ENCODE results near the gene SLC13A2.
"Not testable (repeated sequence)": the region's sequence is repeated elsewhere in the genome, so short reads cannot be mapped to it uniquely, and the experiment has no call there.

Gene SLC13A2, protein sequence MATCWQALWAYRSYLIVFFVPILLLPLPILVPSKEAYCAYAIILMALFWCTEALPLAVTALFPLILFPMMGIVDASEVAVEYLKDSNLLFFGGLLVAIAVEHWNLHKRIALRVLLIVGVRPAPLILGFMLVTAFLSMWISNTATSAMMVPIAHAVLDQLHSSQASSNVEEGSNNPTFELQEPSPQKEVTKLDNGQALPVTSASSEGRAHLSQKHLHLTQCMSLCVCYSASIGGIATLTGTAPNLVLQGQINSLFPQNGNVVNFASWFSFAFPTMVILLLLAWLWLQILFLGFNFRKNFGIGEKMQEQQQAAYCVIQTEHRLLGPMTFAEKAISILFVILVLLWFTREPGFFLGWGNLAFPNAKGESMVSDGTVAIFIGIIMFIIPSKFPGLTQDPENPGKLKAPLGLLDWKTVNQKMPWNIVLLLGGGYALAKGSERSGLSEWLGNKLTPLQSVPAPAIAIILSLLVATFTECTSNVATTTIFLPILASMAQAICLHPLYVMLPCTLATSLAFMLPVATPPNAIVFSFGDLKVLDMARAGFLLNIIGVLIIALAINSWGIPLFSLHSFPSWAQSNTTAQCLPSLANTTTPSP

DNA sequence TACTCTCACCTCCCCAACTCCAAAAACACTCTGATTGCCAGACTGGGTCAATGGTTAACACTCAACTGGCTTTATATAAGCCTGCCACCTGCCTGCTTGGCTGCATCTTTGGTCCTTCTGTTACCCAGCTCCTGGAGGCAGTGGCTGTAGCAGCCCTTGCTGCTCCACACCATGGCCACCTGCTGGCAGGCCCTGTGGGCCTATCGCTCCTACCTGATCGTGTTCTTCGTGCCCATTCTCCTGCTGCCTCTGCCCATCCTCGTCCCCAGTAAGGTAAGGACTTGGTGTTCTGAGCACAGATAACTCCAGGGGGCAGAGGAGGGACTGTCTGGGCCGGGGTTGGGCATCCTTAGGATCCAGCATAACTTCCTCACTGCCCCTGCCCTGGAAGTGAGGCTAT is at the start of gene SLC13A2:
SLC13A2 (plus strand) TSS at position 103 of the 400 bp plus-strand sequence; CDS start at position 172, 69 bp downstream.
- no peak for DNase-seq

DNA sequence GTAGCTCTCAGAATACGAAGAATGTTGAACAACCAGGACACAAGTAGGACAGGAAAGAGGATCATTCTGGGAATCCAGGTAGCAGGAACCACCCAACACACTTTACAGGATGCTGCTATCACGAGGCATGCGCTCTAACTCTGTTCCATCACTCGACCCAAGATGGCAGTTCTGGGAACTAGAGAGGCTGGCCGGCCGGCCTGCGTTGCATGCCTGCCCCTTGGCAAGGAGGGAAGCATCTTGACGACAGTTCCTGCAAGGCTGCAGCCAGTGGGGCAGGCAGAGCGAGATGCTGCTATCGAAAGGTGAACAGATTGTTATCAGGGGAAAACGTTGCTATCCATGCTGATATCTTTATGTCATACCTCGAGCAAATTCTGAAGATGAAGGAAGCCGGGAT is 48.2 kb upstream of the SLC13A2 start:
- no peak for DNase-seq

DNA sequence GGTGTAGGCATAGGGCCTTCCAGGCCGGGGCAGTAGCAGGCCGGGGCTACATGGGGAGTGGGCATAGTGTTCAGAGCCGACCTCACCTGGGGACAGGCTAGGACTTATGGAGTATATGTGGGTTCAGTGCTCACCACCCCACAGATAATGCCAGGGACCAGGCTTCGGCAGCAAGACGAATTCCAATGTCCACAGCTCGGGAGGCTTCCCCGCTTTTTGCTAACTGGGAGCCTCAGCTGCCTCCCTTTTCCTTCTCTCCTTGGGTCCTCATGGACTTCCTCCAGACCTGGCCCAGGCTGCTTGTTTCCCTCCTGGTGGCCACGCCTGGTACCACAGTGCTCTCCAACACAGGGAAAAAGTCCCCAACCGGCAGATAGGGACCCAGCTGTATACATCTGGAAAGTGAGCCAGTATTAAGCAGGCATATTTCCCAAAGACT is 47.3 kb upstream of the SLC13A2 start:
- no peak for DNase-seq

DNA sequence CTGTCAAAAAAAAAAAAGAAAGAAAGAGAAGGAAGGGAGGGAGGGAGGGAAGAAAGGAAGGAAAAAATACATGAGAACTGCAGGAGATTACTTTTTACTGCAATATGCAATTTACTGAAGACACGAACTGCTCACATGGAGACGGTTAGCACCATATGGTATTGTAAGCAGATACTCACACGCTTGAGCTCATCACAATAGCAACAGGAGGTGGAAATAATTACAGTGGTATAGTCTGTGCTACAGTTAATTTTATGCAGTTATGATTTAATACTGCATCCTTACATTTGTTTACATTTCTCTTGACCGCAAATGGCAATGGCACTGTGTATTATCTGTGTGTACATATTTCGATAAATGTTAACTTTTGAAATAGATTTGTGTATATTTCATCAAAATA is 46.1 kb upstream of the SLC13A2 start:
- no peak for DNase-seq

DNA sequence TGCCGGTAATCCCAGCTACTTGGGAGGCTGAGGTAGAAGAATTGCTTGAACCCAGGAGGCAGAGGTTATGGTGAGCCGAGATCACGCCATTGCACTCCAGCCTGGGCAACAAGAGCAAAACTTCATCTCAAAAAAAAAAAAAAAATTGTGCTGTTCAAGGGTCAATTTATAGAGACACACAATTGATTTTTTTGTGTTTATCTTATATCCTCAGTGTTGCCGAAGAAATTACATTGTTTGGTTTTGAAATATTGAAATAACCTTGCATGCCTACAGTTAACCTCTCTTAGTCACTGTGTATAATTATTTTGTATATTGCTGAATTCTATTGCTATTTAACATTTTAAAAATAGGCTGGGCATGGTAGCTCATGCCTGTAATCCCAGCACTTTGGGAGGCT is 45.5 kb upstream of the SLC13A2 start:
- not testable (repeated sequence) for DNase-seq

DNA sequence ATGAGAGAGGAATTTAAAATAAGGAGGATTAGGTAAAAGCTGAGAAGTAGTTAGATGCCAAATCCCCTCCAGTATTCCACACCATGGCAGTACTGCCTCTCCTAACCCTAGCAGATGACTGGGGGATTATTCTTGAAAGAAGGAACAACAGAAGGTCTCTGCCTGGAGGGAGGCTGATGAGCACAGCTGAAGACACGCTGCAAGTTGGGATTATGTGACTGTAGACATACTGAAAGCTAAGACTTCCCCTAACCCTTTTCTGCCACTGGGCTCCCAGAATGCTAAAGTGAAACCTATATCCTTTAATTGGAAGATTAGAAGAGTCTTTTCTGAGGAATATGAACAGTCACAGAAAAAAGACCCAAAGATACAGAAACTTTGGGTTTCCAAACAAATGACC is 39.7 kb upstream of the SLC13A2 start:
- DNase-seq: no peak

DNA sequence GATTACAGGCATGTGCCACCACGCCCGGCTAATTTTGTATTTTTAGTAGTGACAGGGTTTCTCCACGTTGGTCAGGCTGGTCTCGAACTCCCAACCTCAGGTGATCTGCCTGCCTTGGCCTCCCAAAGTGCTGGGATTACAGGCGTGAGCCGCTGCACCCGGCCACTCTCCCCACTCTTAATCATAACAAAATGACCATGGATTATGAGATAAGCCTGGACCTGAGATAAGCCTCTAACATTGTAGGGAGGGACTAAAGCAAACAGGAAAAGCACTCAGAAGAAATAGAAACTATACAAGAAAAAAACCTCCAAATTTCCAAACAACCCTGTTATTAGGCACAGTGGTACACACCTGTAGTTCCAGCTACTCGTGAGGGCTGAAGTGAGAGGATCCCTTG is 39.1 kb upstream of the SLC13A2 start:
- not testable (repeated sequence) for DNase-seq

DNA sequence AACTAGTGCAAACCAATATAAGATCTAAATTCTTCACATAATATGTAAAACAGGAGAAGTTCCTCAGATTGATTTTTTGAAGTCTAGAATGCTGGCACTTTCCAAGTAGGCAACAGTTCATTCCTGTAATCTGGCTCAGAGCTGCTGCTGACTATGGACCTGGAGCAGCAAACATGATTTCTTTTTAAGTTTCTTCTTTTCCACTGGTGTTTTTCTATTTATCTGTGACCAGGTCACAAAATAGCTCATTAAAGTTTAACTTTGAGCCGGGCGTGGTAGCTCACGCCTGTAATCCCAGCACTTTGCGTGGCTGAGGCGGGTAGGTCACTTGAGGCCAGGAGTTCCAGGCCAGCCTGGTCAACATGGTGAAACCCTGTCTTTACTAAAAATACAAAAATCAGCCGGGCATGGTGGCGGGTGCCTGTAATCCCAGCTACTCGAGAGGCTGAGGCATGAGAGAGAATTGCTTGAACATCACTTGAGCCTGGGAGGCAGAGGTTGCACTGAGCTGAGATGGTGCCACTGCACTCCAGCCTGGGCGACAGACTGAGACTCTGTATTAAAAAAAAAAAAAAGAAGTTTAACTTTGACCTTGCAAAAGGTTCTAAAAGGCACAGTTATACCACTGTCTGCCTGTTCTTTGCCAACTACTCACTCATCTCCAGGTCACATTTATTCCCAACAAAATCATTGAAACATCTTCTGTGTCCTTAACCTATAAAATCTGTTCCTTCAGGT is 29.4 kb upstream of the SLC13A2 start:
- no peak for DNase-seq

DNA sequence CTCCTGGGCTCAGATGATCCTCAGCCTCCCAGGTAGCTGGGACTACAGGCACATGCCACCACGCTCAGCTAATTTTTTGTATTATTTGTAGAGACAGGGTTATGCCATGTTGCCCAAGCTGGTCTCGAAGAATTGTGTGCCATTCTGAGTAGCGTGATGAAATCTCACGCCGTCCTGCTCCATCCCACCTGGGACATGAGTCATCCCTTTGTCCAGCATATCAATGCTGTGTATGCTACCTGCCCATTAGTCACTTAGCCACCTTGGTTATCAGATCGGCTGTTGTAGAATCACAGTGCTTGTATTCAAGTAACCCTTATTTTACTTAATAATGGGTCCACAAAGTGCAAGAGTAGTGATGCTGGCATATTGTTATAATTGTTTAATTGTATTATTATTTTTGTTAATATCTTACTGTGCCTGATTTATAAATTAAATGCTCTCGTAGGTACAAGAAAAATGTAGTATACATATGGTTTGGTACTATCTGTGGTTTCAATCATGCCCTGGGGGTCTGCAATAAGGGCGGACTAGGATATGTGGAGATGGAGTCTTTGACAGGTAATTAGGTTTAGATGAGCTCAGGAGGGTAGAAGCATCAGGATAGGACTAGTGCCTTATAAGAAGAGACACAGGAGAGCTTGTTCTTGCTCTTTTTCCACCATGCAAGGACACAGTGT is 26.6 kb upstream of the SLC13A2 start:
- no peak for DNase-seq

DNA sequence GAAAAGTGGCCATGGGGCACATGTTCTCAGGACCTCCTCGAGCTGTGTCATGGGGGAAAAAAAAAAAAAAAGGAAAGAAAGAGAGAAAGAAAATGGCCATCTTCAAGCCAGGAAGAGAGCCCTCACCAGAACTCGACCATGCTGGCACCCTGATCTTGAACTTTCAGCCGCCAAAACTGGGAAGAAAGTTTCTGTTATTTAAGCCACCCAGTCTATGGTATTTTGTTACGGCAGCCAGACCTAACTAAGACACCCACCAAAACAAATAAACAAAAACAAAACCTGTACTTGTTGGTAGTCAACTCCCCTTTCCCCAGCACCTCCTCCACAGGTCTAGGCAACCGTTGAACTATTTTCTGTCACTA is 26.1 kb upstream of the SLC13A2 start:
- no peak for DNase-seq

DNA sequence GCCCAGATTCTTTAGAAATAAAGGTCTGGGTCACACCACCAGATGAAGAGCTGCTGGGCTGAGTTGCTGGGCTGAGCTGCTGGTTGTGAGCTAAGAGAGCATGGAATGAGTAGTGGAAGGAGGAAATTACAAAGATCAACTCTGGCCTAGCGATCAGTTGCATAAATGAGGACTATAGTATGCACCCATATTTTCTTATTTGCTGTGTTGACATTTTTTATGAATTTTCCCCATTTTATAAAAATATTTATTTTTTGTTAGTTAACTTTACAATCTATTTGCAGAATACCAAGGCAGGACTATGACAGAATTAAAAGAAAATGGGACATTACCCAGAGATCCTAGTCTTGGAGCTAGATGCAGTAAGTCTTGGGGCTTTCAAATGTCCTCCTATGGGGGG is 23.6 kb upstream of the SLC13A2 start:
- no peak for DNase-seq

DNA sequence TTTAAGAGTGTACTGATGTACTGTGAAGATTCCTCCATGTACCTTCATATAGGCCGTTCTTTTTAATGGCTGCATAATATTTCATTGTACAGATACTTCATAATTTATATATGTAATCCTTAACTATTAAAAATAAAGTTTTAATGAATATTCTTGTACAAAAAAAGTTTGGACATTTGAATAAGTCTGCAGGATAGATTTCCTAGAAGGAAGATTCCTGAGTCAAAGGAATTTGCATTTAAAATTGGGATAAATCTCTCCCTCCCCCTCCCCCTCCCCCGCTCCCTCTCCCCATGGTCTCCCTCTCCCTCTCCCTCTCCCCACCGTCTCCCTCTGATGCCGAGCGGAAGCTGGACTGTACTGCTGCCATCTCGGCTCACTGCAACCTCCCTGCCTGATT is 15.6 kb upstream of the SLC13A2 start:
- no peak for DNase-seq

DNA sequence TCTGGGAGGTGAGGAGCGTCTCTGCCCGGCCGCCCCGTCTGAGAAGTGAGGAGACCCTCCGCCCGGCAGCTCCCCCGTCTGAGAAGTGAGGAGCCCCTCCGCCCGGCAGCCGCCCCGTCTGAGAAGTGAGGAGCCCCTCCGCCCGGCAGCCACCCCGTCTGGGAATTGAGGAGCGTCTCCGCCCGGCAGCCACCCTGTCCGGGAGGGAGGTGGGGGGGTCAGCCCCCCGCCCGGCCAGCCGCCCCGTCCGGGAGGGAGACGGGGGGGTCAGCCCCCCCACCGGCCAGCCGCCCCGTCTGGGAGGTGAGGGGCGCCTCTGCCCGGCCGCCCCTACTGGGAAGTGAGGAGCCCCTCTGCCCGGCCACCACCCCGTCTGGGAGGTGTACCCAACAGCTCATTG is 14.6 kb upstream of the SLC13A2 start:
- DNase-seq: not testable (repeated sequence)

DNA sequence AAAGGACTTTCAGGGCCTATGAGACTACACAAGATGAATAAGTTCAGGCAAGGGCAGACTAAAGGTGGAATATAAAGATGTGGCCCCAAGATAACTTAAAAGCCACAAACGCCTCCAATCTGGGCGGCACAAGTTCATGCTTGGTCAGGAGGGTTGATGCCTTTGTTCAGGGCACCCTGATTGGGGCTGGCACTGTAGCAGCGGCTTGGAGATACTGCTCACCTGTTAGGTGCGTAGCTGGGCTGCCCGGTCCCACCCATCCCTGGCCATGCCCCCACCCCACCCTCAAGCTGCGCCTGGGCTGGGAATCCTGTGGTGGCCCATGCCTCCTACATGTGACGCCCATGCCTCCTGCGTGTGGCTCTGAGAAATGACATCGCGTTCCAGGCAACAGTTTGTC is 12.5 kb upstream of the SLC13A2 start:
- no peak for DNase-seq

DNA sequence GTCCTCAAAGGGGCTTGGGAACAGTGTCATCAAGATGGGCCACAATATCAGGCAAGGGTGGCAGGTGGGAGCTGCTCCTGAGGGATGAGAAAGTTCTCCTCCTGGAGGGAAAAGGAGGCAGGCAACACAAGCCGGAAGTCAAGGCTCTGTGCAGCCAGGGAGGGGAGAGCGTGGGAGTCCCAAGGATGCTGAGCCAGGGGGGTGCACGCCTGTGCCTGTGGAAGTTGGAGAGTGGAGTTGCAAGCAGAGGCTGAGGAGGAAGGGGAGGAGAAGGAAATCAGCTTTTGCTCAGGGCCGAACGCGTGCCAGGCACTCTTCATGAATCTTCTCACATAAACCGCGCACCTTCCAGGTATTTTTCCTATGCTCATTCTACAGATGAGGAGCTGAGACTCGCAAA is 7.4 kb upstream of the SLC13A2 start:
- DNase-seq: no peak

DNA sequence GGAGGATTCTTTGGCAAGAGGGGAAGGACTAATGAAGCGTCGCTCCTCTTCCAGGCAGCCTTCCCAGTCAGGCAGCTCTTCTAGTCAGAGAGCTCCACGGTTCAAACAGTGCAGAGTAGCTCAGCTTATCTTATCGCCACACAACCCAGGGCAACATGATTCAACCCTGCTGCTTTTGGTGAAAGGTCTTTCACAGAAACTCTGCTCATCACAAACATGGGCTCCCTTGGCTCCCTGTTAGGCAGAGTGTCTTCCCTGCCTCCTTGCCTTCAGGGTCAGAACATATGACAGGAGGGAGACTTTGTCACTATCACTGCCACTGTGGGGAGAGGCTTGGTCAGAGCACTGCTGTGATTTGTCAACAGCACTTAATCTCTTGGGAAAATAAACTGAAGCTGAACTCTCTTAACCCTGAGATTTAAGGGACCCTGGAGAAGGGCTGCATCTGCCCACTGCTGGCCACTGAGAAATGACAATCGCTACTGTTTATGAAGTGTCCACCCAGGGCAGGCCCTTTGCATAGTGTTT is 6.9 kb upstream of the SLC13A2 start:
- no peak for DNase-seq

DNA sequence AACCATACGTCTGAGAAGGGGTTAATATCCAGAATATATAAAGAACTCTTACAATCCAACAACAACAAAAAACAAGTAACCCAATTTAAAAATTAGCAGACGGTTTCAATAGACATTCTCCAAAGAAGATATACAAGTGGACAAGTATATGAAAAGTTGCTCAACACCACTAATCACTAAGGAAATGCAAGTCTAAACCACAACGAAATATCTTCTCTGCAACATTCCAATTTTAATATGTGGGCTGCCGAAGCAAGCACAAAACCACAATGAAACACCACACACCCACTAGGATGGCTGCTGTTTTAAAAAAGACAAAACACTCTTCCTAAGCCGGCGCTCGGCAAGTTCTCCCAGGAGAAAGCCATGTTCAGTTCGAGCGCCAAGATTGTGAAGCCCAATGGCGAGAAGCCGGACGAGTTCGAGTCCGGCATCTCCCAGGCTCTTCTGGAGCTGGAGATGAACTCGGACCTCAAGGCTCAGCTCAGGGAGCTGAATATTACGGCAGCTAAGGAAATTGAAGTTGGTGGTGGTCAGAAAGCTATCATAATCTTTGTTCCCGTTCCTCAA is 5.9 kb upstream of the SLC13A2 start:
- DNase-seq: no peak

DNA sequence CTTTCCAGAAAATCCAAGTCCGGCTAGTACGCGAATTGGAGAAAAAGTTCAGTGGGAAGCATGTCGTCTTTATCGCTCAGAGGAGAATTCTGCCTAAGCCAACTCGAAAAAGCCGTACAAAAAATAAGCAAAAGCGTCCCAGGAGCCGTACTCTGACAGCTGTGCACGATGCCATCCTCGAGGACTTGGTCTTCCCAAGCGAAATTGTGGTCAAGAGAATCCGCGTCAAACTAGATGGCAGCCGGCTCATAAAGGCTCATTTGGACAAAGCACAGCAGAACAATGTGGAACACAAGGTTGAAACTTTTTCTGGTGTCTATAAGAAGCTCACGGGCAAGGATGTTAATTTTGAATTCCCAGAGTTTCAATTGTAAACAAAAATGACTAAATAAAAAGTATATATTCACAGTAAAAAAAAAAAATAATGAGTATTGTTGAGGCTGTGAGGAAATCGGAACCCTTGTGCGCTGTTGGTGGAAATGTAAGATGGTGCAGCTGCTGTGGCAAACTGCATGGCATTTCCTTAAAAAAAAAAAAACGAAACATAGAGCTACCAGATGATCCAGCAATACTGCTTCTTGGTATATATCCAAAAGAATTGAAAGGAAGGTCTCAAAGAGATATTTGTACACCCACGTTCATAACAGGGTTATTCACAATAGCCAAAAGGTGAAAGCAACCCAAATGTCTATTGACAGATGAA is 5.3 kb upstream of the SLC13A2 start:
- not testable (repeated sequence) for DNase-seq

DNA sequence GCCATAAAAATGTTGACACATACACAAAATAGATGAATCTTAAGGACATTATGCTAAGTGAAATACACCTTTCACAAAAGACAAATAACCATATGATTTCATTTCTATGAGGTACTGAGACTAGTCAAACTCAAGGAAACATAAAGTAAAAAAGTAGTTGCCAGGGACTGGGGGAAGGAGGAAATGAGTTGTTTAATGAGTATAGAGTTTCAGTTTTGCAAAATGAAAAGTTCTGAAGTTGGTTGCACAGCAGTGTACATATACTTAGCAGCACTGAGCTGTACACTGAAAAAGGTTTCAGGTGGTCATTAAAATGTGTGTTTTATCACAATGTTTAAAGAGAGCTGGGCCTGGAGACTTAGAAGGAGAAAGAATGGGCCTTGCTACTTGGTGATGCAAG is 4.7 kb upstream of the SLC13A2 start:
- DNase-seq: no peak

DNA sequence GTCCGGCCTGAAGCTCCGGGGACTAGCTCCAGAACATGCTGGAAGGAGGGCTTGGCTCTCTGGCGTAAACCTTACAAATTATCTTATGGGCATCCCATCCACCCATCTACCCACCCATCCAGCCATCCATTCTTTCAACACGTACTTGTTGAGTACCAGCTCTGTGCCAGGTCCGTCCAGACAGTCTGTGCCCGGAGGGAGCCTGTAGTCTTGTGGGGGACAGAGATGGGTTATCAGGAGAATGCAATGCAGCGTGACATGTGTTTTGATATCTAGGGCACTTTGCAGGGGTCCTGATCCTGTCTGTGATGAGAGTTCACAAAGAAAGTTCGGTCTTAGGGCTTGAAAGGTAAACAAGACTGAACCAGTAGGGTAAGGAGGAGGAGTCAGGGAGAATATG is 4.1 kb upstream of the SLC13A2 start:
- DNase-seq: no peak

DNA sequence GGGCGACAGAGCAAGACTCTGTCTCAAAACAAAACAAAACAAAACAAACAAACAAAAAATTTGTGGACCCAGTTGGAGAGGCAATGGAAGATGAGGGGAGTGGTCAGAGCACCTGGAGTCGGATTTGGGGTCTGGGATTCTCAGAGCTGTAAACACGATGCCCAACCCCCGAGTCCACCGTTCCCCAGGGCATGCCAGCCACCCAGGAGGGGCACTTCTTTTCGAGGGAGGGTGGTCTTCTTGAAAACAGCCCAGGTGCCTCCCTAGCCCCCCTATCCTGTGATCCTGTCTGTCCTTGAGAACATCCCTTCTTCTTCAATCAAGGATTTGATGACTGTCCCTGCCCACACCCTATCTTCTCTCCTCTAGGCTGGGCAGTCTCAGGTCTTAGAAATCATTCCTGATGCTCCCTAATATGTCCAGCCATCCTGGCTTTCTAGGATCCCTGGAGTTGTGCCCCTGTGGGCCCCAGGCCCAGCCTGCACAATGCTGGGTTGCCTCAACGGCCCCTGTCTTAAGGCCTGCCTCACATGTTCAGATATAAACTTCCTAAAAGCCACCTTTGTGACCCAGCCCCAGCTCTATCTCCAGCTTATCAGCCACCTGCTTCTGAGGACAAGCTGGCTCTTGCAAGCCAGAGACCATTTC is 3.1 kb upstream of the SLC13A2 start:
- DNase-seq: no peak

DNA sequence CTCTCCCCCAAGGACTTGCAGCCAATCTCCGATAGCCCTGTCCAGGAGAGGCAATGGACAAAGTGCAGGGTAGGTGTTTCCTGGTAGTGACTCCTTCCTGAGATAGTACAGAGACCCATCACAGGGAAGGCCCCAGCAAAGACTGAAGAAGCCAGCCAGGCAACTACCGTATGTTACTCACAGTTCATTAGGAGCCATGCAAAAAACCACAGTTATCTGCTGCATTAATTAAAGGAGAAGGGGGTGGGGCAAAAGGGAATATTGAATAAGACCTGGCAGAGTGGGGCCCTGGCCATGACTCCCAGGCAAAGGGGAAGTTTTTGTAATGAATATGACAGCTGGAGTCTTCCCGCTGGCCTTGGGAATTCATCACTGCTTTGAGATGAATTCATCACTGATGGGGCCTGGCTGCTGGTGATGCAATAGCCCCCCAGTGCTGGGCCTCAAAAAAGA is 2.5 kb upstream of the SLC13A2 start:
- DNase-seq: no peak
